Measurements from ENCODE around the gene ALDH1L2.

Gene ALDH1L2

GRCh38 chr12:105033851-105034250, 50.4 kb downstream of the ALDH1L2 start:
- DNase-seq (ENCODE audit: low spot score) = no peak

- no peak for DNase-seq (ENCODE audit: low spot score)
Measured at GRCh38 chr12:105032703-105033357, 51.4 kb downstream of the ALDH1L2 start.

DNA sequence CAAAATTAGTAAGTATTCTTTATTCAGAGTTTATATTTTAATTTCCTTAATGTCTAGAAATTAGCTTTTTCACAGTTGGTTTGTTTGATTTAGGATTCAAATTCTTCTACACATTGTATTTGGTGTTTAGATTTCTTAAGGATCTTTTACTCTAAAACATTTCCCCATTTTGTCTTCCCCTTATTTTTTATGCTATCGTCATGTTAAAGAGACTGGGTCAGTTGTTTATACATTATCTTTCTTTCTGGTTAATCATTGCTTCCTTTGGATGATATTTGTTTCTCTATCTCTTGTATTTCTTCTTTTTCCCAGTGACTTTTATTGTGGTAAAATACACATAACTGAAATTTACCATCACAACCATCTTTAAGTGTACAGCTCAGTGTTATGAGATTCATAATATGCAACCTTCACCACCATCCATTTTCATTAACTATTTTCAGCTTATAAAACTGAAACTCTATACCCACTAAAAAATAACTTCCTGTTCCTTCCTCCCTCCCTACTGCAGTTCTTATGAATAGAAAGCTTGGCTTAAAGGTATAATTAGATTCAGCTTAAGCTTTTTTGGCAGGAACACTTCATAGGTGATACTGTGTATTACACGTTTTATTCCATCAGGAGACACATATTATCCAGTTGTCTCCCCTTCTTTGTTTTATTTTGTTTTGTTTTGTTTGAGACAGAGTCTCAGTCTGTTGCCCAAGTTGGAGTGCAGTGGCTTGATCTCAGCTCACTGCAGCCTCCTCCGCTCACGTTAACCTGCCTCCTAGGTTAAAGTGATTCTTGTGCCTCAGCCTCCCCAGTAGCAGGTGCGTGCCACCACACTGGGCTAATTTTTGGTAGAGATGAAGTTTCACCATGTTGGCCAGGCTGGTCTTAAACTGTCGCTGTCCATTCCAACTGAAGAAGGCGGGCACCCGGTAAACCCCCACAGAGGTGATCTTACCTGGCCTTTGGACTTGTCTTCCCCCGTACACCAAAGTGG, 53.1 kb downstream of the ALDH1L2 start:
- no peak for DNase-seq (ENCODE audit: low spot score)

- DNase-seq (ENCODE audit: low spot score) = no peak
Measured at GRCh38 chr12:105026411-105026810, 57.8 kb downstream of the ALDH1L2 start.

GRCh38 chr12:105025890-105026289, 58.4 kb downstream of the ALDH1L2 start:
- peak; percentile 37 for DNase-seq (ENCODE audit: low spot score)

- no peak for DNase-seq (ENCODE audit: low spot score)
Measured at GRCh38 chr12:105024928-105025327, 59.3 kb downstream of the ALDH1L2 start.

DNA sequence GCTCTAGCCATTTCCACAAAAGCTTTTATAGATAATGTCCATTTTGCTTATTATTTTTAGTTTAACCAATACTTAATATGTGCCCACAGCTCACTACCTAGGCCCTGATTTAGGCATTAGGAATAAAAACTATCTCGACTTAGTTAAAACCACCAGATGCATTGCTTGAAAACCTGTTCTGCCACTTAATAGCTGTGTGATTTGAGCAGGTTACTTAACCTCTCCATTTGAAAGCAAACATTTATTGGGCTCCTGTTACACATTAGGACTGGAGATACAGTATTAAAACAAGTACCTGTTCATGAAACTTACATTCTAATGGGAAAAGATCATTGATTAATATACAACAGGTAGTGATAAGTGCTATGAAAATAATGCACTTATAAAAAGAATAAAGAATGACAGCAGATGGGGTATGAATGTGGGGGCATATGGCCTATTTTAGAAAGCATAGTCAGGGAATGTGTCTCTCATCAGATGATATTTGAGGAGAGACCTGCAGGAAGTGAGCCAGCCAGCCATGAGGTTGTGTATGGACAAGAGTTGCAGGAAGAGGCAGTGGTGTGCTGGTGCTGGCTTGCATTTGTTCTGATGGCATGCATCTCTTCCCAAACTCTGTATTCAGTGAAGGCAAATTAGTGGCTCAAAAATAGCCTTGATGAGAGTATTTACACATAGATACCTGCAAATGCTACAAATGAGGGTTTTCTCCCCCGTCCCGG, 63.9 kb downstream of the ALDH1L2 start:
- no peak for DNase-seq (ENCODE audit: low spot score)

- no peak for DNase-seq (ENCODE audit: low spot score)
Measured at GRCh38 chr12:105018776-105019175, 65.5 kb downstream of the ALDH1L2 start.

GRCh38 chr12:105018012-105018411, 66.2 kb downstream of the ALDH1L2 start:
- DNase-seq (ENCODE audit: low spot score) = no peak

GRCh38 chr12:105015543-105015942, 68.7 kb downstream of the ALDH1L2 start:
- no peak for DNase-seq (ENCODE audit: low spot score)

GRCh38 chr12:105014603-105015002, 69.7 kb downstream of the ALDH1L2 start:
- no peak for DNase-seq (ENCODE audit: low spot score)

DNA sequence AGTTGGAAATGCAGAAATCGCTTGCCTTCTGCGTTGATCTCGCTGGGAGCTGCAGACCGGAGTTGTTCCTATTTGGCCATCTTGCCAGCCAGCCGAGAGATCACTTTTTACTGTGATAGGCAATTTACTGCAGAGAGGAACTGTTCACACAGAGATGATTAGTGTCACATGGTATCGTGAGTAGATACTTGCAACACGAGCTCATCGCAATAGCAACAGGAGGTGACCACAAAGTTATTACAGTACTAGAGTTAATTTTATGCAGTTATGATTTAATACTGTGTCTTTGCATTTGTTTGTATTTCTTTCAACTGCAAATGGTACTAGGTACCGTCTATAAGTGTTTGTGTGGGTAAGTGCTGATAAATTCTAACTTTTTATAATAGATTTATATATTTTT, 70.4 kb downstream of the ALDH1L2 start:
- no peak for DNase-seq (ENCODE audit: low spot score)

GRCh38 chr12:105001476-105001875, 82.8 kb downstream of the ALDH1L2 start:
- no peak for DNase-seq (ENCODE audit: low spot score)

DNA sequence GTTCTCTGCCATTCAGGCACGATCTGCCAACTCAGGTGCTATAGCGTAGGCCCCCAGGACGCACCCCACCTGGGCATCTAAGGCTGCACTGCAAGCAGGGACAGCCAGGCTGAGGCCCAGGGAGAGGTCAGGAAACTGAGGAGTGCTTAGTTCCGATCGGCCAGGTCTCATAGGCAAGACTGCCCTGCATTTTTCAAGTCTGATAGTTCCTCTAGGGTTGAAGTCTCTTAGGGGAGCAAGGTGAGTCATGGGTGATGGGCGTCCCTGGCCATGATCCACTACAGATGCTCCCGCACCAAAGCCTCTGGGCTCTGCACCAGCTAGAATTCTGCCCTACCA, 84.9 kb downstream of the ALDH1L2 start:
- DNase-seq (ENCODE audit: low spot score) = no peak

GRCh38 chr12:104998423-104999346, 85.6 kb downstream of the ALDH1L2 start:
- no peak for DNase-seq (ENCODE audit: low spot score)

GRCh38 chr12:104997541-104997940, 86.7 kb downstream of the ALDH1L2 start:
- DNase-seq (ENCODE audit: low spot score) = no peak

DNA sequence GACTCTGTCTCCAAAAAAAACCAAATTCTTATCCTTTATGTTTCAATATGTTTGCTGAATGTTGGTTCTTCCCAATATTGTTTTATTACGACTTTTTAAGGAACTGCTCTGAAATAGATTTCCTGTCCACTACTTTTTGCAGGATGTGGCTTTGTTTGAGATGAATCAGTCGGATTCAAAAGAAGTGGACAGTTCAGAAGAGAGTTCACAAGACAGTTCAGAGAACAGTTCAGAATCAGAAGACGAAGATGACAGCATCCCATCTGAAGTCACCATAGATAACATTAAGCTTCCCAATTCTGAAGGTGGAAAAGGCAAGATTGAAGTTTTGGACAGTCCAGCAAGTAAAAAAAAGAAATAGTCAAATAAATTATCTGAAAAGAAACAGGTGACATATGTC, 89.9 kb downstream of the ALDH1L2 start:
- no peak for DNase-seq (ENCODE audit: low spot score)

DNA sequence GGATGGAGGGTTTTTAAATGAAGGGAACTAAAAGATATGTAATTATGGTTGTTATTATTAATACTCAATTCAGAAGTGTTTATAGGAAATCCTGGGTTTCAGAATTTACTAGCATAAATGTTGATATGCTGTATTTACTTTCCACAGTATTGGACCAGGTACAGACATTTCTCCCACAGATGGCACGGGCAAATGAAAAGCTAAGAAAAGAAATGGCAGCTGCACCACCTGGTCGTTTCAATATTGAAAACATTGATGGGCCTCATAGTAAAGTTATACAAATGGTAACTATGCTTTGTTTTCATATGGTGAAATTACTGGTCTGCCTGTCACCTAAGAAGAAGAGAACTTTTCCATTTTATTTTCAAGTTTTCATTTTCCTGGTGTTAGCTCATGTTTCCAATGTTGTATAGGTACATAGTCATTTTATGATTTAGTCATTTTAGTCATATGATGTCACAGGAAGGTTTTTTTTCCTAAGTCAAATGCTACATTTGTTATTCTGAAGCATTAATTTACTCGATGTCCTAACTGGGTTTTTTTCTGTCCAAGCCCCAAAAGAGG, 92.6 kb downstream of the ALDH1L2 start:
- DNase-seq (ENCODE audit: low spot score) = no peak

DNA sequence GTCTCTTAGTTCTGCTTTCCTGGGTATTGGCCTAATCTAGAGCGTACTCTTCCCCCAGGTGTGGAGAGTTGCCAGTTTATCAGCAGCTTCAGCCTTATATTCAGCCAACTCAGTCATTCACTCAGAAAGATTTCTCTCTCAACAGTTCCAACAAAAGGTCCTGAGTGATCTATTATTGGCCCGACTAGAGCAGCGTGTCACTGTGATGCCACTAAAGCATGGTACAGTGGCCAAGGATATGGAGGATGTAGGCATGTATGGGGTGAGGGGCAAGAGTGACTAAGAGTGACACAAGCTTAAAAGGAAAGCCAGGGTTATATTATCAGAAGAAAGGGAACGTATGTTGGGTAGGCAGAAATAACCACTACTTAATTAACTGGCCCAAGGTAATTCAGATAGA, 93.3 kb downstream of the ALDH1L2 start:
- DNase-seq (ENCODE audit: low spot score) = no peak

GRCh38 chr12:104986022-104986941, 98.0 kb downstream of the ALDH1L2 start, which contains the start of gene NOPCHAP1:
Gene NOPCHAP1, plus strand, starts transcription at chr12:104986316. Its CDS starts 37 bp downstream, at chr12:104986353.
- DNase-seq (ENCODE audit: low spot score) = peak; percentile 96

All from Ammon's horn (tissue), 1 donor.